Neural progenitor cell (in vitro differentiated cells): ENCODE measurements around the gene HDAC11. TPM values are rescaled to one million over a fixed set of nuclear protein-coding genes. Genes with fewer than 3 reads are reported as not detected.

Source experiments
- DNase-seq: peaks from one replicate; pipeline ENCODE4 v3.0.0-alpha.2; 2016; ENCODE audit warnings: low spot score
- H2AFZ ChIP-seq: fragments of 200-600 bp; sonication (generic); replicated peaks from 2 replicates; pipeline ENCODE4 v1.6.1; 2016; ENCODE audit warnings: antibody characterized with exemption
- H3F3A ChIP-seq: fragments of 200-600 bp; sonication (generic); 2 replicates; pipeline ENCODE4 v1.6.1; 2016; ENCODE audit warnings: antibody characterized with exemption, low read depth
- H3K27ac ChIP-seq: fragments of 200-600 bp; sonication (generic); 2 replicates; pipeline ENCODE4 v1.5.1; 2016; ENCODE audit warnings: mild to moderate bottlenecking
- H3K27me3 ChIP-seq: fragments of 200-600 bp; sonication (generic); 2 replicates; pipeline ENCODE4 v1.6.1; 2016; ENCODE audit warnings: mild to moderate bottlenecking, moderate library complexity
- H3K36me3 ChIP-seq: fragments of 200-600 bp; sonication (generic); 2 replicates; pipeline ENCODE4 v1.5.1; 2016
- H3K4me1 ChIP-seq: fragments of 200-600 bp; sonication (generic); 2 replicates; pipeline ENCODE4 v1.6.1; 2016; ENCODE audit warnings: mixed run types
- H3K4me2 ChIP-seq: fragments of 200-600 bp; sonication (generic); 2 replicates; pipeline ENCODE4 v1.6.1; 2016
- H3K4me3 ChIP-seq: fragments of 200-600 bp; sonication (generic); 2 replicates; pipeline ENCODE4 v1.5.1; 2016
- H3K79me2 ChIP-seq: fragments of 200-600 bp; sonication (generic); 2 replicates; pipeline ENCODE4 v1.6.1; 2016; ENCODE audit warnings: low read depth
- H3K9ac ChIP-seq: fragments of 200-600 bp; sonication (generic); 2 replicates; pipeline ENCODE4 v1.6.1; 2016
- H3K9me3 ChIP-seq: fragments of 200-600 bp; sonication (generic); 2 replicates; pipeline ENCODE4 v1.5.1; 2016; ENCODE audit warnings: low read depth
- H4K20me1 ChIP-seq: fragments of 200-600 bp; sonication (generic); 2 replicates; pipeline ENCODE4 v1.6.1; 2016; ENCODE audit warnings: low read depth
- H3K27ac Mint-ChIP-seq: 3 replicates; pipeline ENCODE4 v1.8.0; 2021; ENCODE audit warnings: mixed read lengths
- H3K27me3 Mint-ChIP-seq: 2 replicates; pipeline ENCODE4 v1.8.0; 2022; ENCODE audit warnings: low read depth, mild to moderate bottlenecking, inconsistent platforms, moderate library complexity, mixed read lengths; ENCODE audit not compliant: insufficient read depth
- H3K36me3 Mint-ChIP-seq: 3 replicates; pipeline ENCODE4 v1.8.0; 2021; ENCODE audit warnings: mixed read lengths
- H3K4me1 Mint-ChIP-seq: 3 replicates; pipeline ENCODE4 v1.8.0; 2021; ENCODE audit warnings: mixed read lengths
- H3K4me3 Mint-ChIP-seq: 3 replicates; pipeline ENCODE4 v1.8.0; 2021; ENCODE audit warnings: mild to moderate bottlenecking, moderate library complexity, mixed read lengths
- H3K9me3 Mint-ChIP-seq: 3 replicates; pipeline ENCODE4 v1.8.0; 2020; ENCODE audit warnings: mixed read lengths
- EZH2 ChIP-seq: fragments of 200-600 bp; sonication (generic); IDR thresholded peaks from 2 replicates; pipeline ENCODE4 v1.6.1; 2017; ENCODE audit warnings: antibody characterized with exemption, mild to moderate bottlenecking, moderate library complexity
- EZH2phosphoT487 ChIP-seq: fragments of 200-600 bp; sonication (generic); IDR thresholded peaks from 2 replicates; pipeline ENCODE4 v1.6.1; 2017; ENCODE audit warnings: antibody characterized with exemption
- total RNA-seq: library from RNA; depleted of rRNA; stranded (reverse); fragments of >200 nt; gene quantifications from 2 replicates; pipeline ENCODE4 v1.2.3, GENCODE V29; 2015; ENCODE audit warnings: low replicate concordance
- TF ChIP-seq, protein P1 (sequence below): fragments of 200-600 bp; sonication (generic); IDR thresholded peaks from 2 replicates; pipeline ENCODE4 v1.5.1; 2017; ENCODE audit warnings: antibody characterized with exemption, mild to moderate bottlenecking

The HDAC11 gene
- total RNA-seq, 1 donor from 2014 or later, result 4.8 TPM

DNA sequence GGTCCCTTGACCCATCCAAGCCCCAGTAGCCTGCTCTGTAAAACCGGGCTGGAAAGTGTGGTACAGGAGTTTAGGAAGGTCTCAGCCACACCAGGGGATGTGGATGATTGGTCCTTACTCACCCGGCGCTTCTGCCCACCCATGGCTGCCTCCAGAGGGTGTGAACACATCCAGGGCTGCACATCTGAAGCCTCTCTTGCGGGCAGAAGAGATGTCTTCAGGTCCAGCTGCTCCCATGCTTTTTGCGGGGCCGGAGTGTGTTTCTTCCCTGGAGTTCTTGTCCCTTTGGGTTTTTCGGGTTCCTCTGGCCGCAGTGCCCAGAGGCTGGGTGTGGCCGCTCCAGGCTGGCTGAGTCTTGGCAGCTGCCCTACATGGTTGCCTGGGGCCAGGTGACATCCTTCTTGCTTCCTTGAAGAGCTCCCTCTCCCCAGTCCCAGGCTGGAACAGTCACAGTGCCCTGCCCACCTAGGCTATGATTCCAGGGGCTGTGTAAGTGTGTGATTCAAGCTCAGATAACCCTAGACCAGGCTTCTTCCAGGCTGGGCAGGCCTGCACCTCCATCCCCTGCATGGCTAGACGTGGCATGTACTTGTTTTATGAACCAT lies 33.9 kb downstream of the HDAC11 start:
- Mint-ChIP-seq H3K4me3 (no peak overlapping the region), H3K27me3 (peaks cover 8% of the 10 kb centered on the region), H3K36me3 (no peaks in the 10 kb centered on the region), H3K4me1 (peaks cover 25% of the 10 kb centered on the region), H3K9me3 (no peaks in the 10 kb centered on the region), H3K27ac (peak overlapping the region; percentile 86)
- no peaks in the 10 kb centered on the region for H4K20me1 ChIP-seq
- TF ChIP-seq, protein P1, sequence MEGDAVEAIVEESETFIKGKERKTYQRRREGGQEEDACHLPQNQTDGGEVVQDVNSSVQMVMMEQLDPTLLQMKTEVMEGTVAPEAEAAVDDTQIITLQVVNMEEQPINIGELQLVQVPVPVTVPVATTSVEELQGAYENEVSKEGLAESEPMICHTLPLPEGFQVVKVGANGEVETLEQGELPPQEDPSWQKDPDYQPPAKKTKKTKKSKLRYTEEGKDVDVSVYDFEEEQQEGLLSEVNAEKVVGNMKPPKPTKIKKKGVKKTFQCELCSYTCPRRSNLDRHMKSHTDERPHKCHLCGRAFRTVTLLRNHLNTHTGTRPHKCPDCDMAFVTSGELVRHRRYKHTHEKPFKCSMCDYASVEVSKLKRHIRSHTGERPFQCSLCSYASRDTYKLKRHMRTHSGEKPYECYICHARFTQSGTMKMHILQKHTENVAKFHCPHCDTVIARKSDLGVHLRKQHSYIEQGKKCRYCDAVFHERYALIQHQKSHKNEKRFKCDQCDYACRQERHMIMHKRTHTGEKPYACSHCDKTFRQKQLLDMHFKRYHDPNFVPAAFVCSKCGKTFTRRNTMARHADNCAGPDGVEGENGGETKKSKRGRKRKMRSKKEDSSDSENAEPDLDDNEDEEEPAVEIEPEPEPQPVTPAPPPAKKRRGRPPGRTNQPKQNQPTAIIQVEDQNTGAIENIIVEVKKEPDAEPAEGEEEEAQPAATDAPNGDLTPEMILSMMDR, result no peak
- TF ChIP-seq EZH2phosphoT487 (no peak), EZH2 (no peak)
- no peak overlapping the region for H3K9ac ChIP-seq
- H3F3A ChIP-seq, result no peaks in the 10 kb centered on the region
- H3K4me1 ChIP-seq, result peaks cover 7% of the 10 kb centered on the region
- no peaks in the 10 kb centered on the region for H3K79me2 ChIP-seq
- H3K36me3 ChIP-seq, result no peaks in the 10 kb centered on the region
- H2AFZ ChIP-seq, result no peak overlapping the region
- no peak overlapping the region for H3K4me2 ChIP-seq
- H3K27me3 ChIP-seq, result no peaks in the 10 kb centered on the region
- no peak overlapping the region for H3K27ac ChIP-seq
- no peak overlapping the region for H3K4me3 ChIP-seq
- no peaks in the 10 kb centered on the region for H3K9me3 ChIP-seq
- DNase-seq, result no peak

DNA sequence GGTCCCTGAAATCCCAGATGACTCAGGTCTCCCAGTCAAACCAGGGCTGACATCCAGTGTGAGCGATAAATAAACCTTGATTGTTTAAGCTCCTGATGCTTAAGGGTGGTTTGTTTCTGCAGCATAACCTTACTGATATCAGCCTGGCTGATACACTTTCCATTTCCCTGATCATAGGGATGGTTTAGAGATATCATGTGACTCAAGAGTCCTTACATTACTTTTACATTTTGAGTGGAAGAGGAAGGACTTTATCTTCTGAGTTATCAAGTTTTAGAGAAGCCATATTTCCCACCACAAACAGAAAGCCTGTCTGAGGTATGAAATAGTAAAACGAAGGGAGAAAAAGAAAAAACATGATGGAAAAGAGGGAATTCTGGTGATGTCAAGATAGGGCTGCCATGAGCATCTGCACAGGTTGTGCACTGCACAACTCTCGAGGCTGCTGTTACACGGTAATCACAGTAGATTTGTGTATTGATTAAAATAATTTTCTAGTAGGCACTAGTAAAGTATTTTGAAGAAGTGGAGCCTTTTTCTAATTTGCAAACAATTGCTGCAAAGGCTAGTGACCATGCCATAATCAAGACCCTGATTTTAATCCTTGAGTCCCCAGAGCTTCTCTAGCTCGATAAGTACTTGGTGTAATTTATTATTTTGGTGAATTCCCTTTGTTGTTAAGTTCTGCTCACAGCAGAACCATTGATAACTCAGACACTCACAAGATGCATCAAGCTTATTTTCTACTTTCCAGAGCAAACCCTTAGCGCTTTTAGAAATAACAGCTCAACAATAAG lies 34.7 kb downstream of the HDAC11 start:
- TF ChIP-seq EZH2 (no peak), EZH2phosphoT487 (no peak)
- TF ChIP-seq, protein P1, result no peak

DNA sequence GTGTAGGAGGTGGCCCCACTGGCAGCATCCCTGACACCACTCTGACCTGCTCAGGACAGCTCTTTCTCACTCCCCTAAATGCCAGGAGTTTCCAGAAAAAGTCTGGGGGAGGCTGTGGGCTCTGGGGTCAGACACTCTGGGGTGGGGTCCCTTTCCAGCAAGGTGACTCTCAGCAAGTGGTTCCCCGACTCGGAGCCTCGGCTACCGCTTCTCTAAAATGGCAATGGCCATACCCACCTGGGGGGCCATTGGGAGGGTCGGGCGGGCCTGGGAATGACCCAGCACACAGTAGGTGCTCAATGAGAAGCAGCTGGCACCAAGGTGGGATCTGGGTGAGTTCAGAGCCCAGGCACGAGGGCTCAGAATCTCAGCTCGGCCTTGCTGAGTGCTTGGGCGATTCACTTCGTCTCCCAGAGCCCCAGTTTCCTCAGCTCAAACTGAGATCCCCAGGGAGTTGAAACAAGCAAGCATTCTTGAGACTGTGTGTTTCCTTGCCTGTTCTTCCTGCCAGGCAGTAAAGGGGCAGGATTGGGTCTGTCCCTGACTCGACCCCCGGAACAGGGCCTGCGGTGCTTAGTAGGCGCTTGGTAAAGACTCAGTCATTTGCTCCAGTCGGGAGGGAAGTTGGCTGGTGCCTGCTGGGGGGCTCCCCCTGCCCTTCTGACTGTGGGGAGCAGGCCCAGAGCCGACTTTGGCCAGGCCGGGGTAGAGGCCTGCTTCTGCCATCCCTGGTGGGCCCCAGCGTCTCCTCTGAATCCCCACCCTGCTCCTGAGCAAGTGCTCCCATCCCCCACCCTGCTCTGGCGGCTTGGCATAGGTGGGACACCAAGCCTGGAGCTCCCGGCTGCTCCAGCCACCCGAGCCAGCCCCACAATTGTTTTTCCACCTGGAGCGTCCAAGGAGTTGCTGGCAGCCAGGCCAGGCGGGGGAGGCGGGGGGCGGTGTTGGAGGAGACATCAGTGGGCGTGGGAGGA lies 36.0 kb downstream of the HDAC11 start:
- Histone ChIP-seq H3K27me3 (no peaks in the 10 kb centered on the region), H3F3A (no peaks in the 10 kb centered on the region), H3K4me1 (peaks cover 7% of the 10 kb centered on the region), H2AFZ (no peak overlapping the region), H3K4me2 (no peak overlapping the region), H3K27ac (no peak overlapping the region), H3K36me3 (no peaks in the 10 kb centered on the region), H3K79me2 (no peaks in the 10 kb centered on the region), H3K9ac (no peak overlapping the region), H3K9me3 (no peaks in the 10 kb centered on the region), H3K4me3 (no peak overlapping the region), H4K20me1 (no peaks in the 10 kb centered on the region)
- no peaks in the 10 kb centered on the region for H3K36me3 Mint-ChIP-seq
- peaks cover 25% of the 10 kb centered on the region for H3K4me1 Mint-ChIP-seq
- H3K27ac Mint-ChIP-seq, result no peak overlapping the region
- H3K27me3 Mint-ChIP-seq, result peaks cover 8% of the 10 kb centered on the region
- H3K9me3 Mint-ChIP-seq, result no peaks in the 10 kb centered on the region
- TF ChIP-seq EZH2, result no peak
- TF ChIP-seq, protein P1, result no peak
- TF ChIP-seq EZH2phosphoT487, result no peak
- no peak overlapping the region for H3K4me3 Mint-ChIP-seq
- no peak for DNase-seq

More for the DNA sequence above, 34.7 kb downstream of the HDAC11 start:
- H3F3A ChIP-seq, result no peaks in the 10 kb centered on the region
- no peaks in the 10 kb centered on the region for H4K20me1 ChIP-seq
- no peaks in the 10 kb centered on the region for H3K36me3 ChIP-seq
- no peaks in the 10 kb centered on the region for H3K9me3 ChIP-seq
- H3K4me2 ChIP-seq, result no peak overlapping the region
- DNase-seq, result no peak
- Mint-ChIP-seq H3K4me1 (peaks cover 25% of the 10 kb centered on the region), H3K27me3 (peaks cover 8% of the 10 kb centered on the region), H3K36me3 (no peaks in the 10 kb centered on the region), H3K9me3 (no peaks in the 10 kb centered on the region), H3K4me3 (no peak overlapping the region), H3K27ac (no peak overlapping the region)
- no peak overlapping the region for H3K27ac ChIP-seq
- H3K27me3 ChIP-seq, result no peaks in the 10 kb centered on the region
- H3K4me3 ChIP-seq, result no peak overlapping the region
- no peak overlapping the region for H3K9ac ChIP-seq
- no peak overlapping the region for H2AFZ ChIP-seq
- H3K4me1 ChIP-seq, result peaks cover 7% of the 10 kb centered on the region
- H3K79me2 ChIP-seq, result no peaks in the 10 kb centered on the region
